Colonic mucosa (tissue), 4 donors: ENCODE data around the gene SEMA3B. TPM values are rescaled to one million over a fixed set of nuclear protein-coding genes. Genes with fewer than 3 reads are reported as not detected.

ENCODE experiments used
- DNase-seq: peaks from one replicate; pipeline ENCODE4 v3.0.0-alpha.2; 2020
- H3K27ac ChIP-seq: fragments of 200-600 bp; one replicate; pipeline ENCODE4 v1.8.0; 2021
- H3K27me3 ChIP-seq: fragments of 200-600 bp; one replicate; pipeline ENCODE4 v1.8.0; 2021
- H3K36me3 ChIP-seq: fragments of 200-600 bp; one replicate; pipeline ENCODE4 v1.8.0; 2021
- H3K4me1 ChIP-seq: fragments of 200-600 bp; one replicate; pipeline ENCODE4 v1.8.0; 2021; ENCODE audit warnings: mild to moderate bottlenecking
- H3K4me3 ChIP-seq: fragments of 200-600 bp; one replicate; pipeline ENCODE4 v1.8.0; 2021
- H3K9ac ChIP-seq, 2 donors: one replicate each; pipeline ENCODE4 v1.7.0; 2013; ENCODE audit warnings: control low read depth in 2 of 2, low read depth in 2 of 2, low read length in 2 of 2
- H3K9me3 ChIP-seq: fragments of 200-600 bp; one replicate; pipeline ENCODE4 v1.8.0; 2021
- intact Hi-C: fragments of 100-400 bp; cut with DNase I; formaldehyde crosslinking; loops from one replicate; pipeline ENCODE4 v1.14.1; 2022
- total RNA-seq, 2 donors: library from RNA; stranded (reverse); fragmentation: NEBNext Ultra II Directional in 1 of 2; extraction: Animal tissue kit (Norgen Biotek cat#: 25700) in 1 of 2; gene quantifications; one replicate each; pipeline ENCODE4 v1.2.1, GENCODE V29; 2021
- TF ChIP-seq, protein P1 (sequence below): fragments of 200-600 bp; IDR thresholded peaks from one replicate; pipeline ENCODE4 v1.8.0; 2022; ENCODE audit warnings: antibody characterized with exemption, mild to moderate bottlenecking
- donor health status: healthy.
- donor health status: DM: no; HTN: no; CAD: no.
- donor health status: DM: no; HTN: no; CAD: no.

The SEMA3B gene
- total RNA-seq, 2 donors from 2014 or later = 51.6 to 57.0 TPM

GRCh38 chr3:50266836-50267235 is 2.1 kb upstream of the SEMA3B start:
- H3K4me1 ChIP-seq = peaks cover 11% of the 10 kb centered on the region
- peak overlapping the region; percentile 40 for H3K4me3 ChIP-seq
- TF ChIP-seq, protein P1, sequence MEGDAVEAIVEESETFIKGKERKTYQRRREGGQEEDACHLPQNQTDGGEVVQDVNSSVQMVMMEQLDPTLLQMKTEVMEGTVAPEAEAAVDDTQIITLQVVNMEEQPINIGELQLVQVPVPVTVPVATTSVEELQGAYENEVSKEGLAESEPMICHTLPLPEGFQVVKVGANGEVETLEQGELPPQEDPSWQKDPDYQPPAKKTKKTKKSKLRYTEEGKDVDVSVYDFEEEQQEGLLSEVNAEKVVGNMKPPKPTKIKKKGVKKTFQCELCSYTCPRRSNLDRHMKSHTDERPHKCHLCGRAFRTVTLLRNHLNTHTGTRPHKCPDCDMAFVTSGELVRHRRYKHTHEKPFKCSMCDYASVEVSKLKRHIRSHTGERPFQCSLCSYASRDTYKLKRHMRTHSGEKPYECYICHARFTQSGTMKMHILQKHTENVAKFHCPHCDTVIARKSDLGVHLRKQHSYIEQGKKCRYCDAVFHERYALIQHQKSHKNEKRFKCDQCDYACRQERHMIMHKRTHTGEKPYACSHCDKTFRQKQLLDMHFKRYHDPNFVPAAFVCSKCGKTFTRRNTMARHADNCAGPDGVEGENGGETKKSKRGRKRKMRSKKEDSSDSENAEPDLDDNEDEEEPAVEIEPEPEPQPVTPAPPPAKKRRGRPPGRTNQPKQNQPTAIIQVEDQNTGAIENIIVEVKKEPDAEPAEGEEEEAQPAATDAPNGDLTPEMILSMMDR = no peak
- H3K27ac ChIP-seq = peak overlapping the region; percentile 85
- H3K9me3 ChIP-seq = no peaks in the 10 kb centered on the region
- no peak for DNase-seq
- intact Hi-C loops = no loop called here
- no peaks in the 10 kb centered on the region for H3K36me3 ChIP-seq
- no peaks in the 10 kb centered on the region for H3K27me3 ChIP-seq
- peak overlapping the region; percentile 86 to 91 for H3K9ac ChIP-seq

DNA sequence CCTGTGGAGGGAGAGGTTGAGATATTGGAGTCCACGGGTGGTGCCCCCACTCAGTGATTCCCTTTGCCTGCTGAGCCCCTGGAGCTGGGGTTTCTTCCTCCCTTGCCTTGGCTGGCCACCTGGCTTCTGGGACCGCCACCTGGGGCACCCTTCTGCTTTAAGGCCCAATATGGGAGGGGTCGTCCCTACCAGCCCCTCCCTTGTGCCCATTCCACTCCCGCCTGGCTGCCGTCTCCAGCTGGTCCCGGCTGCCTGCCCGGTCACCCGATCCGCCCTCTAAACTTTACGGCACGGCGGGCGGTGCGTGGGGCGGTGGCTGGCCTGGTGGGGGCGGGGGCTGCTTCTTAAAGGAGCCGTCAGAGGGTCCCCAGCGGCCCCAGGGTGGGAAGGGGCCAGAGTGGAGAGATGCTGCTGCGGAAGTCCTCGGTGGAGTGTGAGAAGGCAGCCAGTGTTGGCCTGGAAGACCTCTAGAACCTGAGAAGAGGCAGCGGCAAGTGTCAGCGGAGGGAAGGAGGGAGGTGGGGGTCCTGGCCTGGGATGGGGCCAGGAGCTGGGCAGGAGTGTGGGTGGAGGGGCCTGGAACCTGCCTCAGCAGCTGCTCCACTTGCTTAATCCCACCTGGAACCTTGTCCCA is 1.6 kb upstream of the SEMA3B start:
- Histone ChIP-seq H3K9ac (peak overlapping the region; percentile 86 to 91), H3K27me3 (no peaks in the 10 kb centered on the region), H3K36me3 (no peaks in the 10 kb centered on the region), H3K4me1 (peaks cover 11% of the 10 kb centered on the region), H3K9me3 (no peaks in the 10 kb centered on the region), H3K4me3 (peak overlapping the region; percentile 40), H3K27ac (peak overlapping the region; percentile 85)
- peak; percentile 81 for DNase-seq
- intact Hi-C loops = no loop called here
- TF ChIP-seq, protein P1 = no peak

DNA sequence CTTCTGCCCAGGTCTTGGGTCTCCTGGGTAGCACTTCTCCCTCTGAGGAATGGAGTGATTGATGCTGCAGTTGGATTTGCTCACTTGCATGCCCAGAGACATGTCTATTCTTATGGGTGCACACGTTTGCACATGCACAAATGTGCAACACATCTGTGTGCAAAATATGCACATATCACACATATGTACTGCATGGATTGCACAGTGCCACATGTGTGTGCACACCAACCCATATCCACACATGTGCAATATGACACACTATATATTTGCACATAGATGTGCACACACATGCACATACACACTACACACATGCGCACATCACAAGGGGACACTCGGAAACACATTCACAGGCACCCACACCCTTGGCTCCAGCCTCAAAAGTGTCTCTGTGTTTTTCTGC is 671 bp upstream of the SEMA3B start:
- TF ChIP-seq, protein P1 = no peak

GRCh38 chr3:50269460-50269859 is 513 bp downstream of the SEMA3B start:
- Histone ChIP-seq H3K36me3 (no peaks in the 10 kb centered on the region), H3K27ac (peak overlapping the region; percentile 85), H3K27me3 (peaks cover 5% of the 10 kb centered on the region), H3K4me1 (peaks cover 28% of the 10 kb centered on the region), H3K9ac (peak overlapping the region; percentile 88 to 91), H3K4me3 (peak overlapping the region; percentile 35), H3K9me3 (no peaks in the 10 kb centered on the region)
- TF ChIP-seq, protein P1 = no peak
- intact Hi-C loops = no loop called here
- DNase-seq = no peak

More for the DNA sequence above, 671 bp upstream of the SEMA3B start:
- Histone ChIP-seq H3K36me3 (no peaks in the 10 kb centered on the region), H3K9ac (peak overlapping the region; percentile 88 to 91), H3K9me3 (no peaks in the 10 kb centered on the region), H3K27ac (peak overlapping the region; percentile 85), H3K4me1 (peaks cover 19% of the 10 kb centered on the region), H3K4me3 (peak overlapping the region; percentile 35), H3K27me3 (no peaks in the 10 kb centered on the region)
- DNase-seq = no peak
- intact Hi-C loops = no loop called here

DNA sequence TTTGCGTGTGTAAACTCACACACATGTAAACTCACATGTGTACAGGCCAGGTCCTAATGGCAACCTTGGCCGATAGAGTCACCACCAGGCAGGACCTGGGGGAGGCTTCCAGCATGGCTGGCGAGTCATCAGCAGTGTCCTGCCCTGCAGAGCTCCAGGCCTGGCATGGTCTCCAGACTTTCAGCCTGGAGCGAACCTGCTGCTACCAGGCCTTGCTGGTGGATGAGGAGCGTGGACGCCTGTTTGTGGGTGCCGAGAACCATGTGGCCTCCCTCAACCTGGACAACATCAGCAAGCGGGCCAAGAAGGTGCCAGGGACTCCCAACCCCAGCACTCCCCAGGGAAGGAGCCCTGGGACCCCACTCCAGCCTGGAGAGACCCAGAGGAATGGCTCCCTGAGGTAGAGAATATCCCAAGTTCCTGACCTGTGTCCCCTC is 1.0 kb downstream of the SEMA3B start:
- no peak for DNase-seq
- TF ChIP-seq, protein P1 = no peak
- Histone ChIP-seq H3K4me3 (peak overlapping the region; percentile 35), H3K36me3 (no peaks in the 10 kb centered on the region), H3K4me1 (peaks cover 28% of the 10 kb centered on the region), H3K9ac (peak overlapping the region; percentile 88 to 91), H3K27ac (peak overlapping the region; percentile 85), H3K27me3 (peaks cover 5% of the 10 kb centered on the region), H3K9me3 (no peaks in the 10 kb centered on the region)
- intact Hi-C loops = loop anchor here (5.0 to 10.0 kb wide), 2 partner anchors 55 to 78 kb away; partner anchors contain the start of genes GNAT1, HYAL2 and TUSC2
